GM13977 (cell line): ENCODE measurements around the gene CFAP97.
"Not testable (repeated sequence)": the region's sequence is repeated elsewhere in the genome, so short reads cannot be mapped to it uniquely, and the experiment has no call there.

Experiments
- DNase-seq: peaks from one replicate; pipeline ENCODE4 v3.0.0; 2012; ENCODE audit warnings: low spot score
- CTCF ChIP-seq: IDR thresholded peaks from 2 replicates; pipeline ENCODE4 v1.5.1; 2012; ENCODE audit warnings: mild to moderate bottlenecking, control low read depth; ENCODE audit not compliant: insufficient read depth; ENCODE audit errors: extremely low read depth, missing control alignments
- in situ Hi-C: fragments of 300-500 bp; cut with MboI; formaldehyde crosslinking; loops from one replicate; pipeline ENCODE4 v1.12.0; 2022; ENCODE audit warnings: low sequenced_read_pairs, low pct_unique_long_range_greater_than_20kb, mixed read lengths, inconsistent platforms; ENCODE audit not compliant: unreplicated experiment

CFAP97 gene

GRCh38 chr4:185202984-185203485 is 765 bp downstream of the CFAP97 start:
- TF ChIP-seq CTCF: no peak
- no peak for DNase-seq
- in situ Hi-C loops: no loop called here

- DNase-seq: no peak
- TF ChIP-seq CTCF: no peak
- in situ Hi-C loops: no loop called here
These were observed 1.5 kb downstream of the CFAP97 start for GRCh38 chr4:185201977-185202962.

- DNase-seq, in situ Hi-C loops: not testable (repeated sequence)
These were observed 5.6 kb downstream of the CFAP97 start for GRCh38 chr4:185198189-185198588.

- in situ Hi-C loops: no loop called here
- no peak for DNase-seq
- no peak for TF ChIP-seq CTCF
These were observed 7.4 kb downstream of the CFAP97 start for GRCh38 chr4:185196437-185196836.

- TF ChIP-seq CTCF: no peak
- DNase-seq: no peak
- in situ Hi-C loops: no loop called here
These were observed 8.6 kb downstream of the CFAP97 start for GRCh38 chr4:185194924-185195888.

GRCh38 chr4:185192059-185192458 is 11.7 kb downstream of the CFAP97 start:
- in situ Hi-C loops: no loop called here
- no peak for TF ChIP-seq CTCF
- DNase-seq: no peak
